GM23338 (cell line): ENCODE data around the gene SESN1. TPM values are rescaled to one million over a fixed set of nuclear protein-coding genes. Genes with fewer than 3 reads are reported as not detected.

Experiments
- ATAC-seq: fragments of 200-7000 bp; cut with Tn5 transposase; 3 replicates; pipeline ENCODE4 v1.9.1; 2020
- DNase-seq: peaks from one replicate; pipeline ENCODE4 v3.0.0-alpha.2; 2015; ENCODE audit warnings: low spot score
- H2AFZ ChIP-seq: fragments of 200-600 bp; sonication (generic); 2 replicates; pipeline ENCODE4 v1.8.0; 2016; ENCODE audit warnings: antibody characterized with exemption, mild to moderate bottlenecking, moderate library complexity
- H3F3A ChIP-seq: fragments of 200-600 bp; sonication (generic); replicated peaks from 2 replicates; pipeline ENCODE4 v1.8.0; 2017; ENCODE audit warnings: antibody characterized with exemption, mixed run types, low read depth
- H3K27ac ChIP-seq: fragments of 200-600 bp; sonication (generic); 2 replicates; pipeline ENCODE4 v1.6.1; 2016; ENCODE audit warnings: low read depth
- H3K27me3 ChIP-seq: fragments of 200-600 bp; sonication (generic); 2 replicates; pipeline ENCODE4 v1.8.0; 2016; ENCODE audit warnings: mild to moderate bottlenecking, mixed run types, moderate library complexity; ENCODE audit not compliant: insufficient read depth
- H3K36me3 ChIP-seq: fragments of 200-600 bp; sonication (generic); 2 replicates; pipeline ENCODE4 v1.8.0; 2016; ENCODE audit warnings: mild to moderate bottlenecking; ENCODE audit not compliant: insufficient read depth
- H3K4me1 ChIP-seq: fragments of 200-600 bp; sonication (generic); 2 replicates; pipeline ENCODE4 v1.8.0; 2016; ENCODE audit warnings: mild to moderate bottlenecking, moderate library complexity; ENCODE audit not compliant: insufficient read depth
- H3K4me2 ChIP-seq: fragments of 200-600 bp; sonication (generic); 2 replicates; pipeline ENCODE4 v1.7.1; 2017; ENCODE audit warnings: mixed run types
- H3K4me3 ChIP-seq: fragments of 200-600 bp; sonication (generic); 2 replicates; pipeline ENCODE4 v1.6.1; 2016; ENCODE audit warnings: mixed run types
- H3K79me2 ChIP-seq: fragments of 200-600 bp; sonication (generic); replicated peaks from 2 replicates; pipeline ENCODE4 v1.8.0; 2017; ENCODE audit warnings: mild to moderate bottlenecking; ENCODE audit not compliant: insufficient read depth
- H3K9me2 ChIP-seq: fragments of 200-600 bp; sonication (generic); 2 replicates; pipeline ENCODE4 v1.8.0; 2017; ENCODE audit not compliant: insufficient read depth
- H4K20me1 ChIP-seq: fragments of 200-600 bp; sonication (generic); replicated peaks from 2 replicates; pipeline ENCODE4 v1.8.0; 2017; ENCODE audit warnings: mild to moderate bottlenecking; ENCODE audit not compliant: insufficient read depth
- H3K27ac Mint-ChIP-seq: 2 replicates; pipeline ENCODE4 v1.8.0; 2020; ENCODE audit warnings: inconsistent platforms, mild to moderate bottlenecking, moderate library complexity, mixed read lengths
- H3K27me3 Mint-ChIP-seq: 3 replicates; pipeline ENCODE4 v1.8.0; 2022; ENCODE audit warnings: low read depth, mild to moderate bottlenecking, moderate library complexity, mixed read lengths, inconsistent platforms; ENCODE audit not compliant: insufficient read depth, poor library complexity
- H3K36me3 Mint-ChIP-seq: 3 replicates; pipeline ENCODE4 v1.8.0; 2021; ENCODE audit warnings: low read depth, mild to moderate bottlenecking, inconsistent platforms, moderate library complexity, mixed read lengths
- H3K4me1 Mint-ChIP-seq: 3 replicates; pipeline ENCODE4 v1.8.0; 2020; ENCODE audit warnings: mild to moderate bottlenecking, inconsistent platforms, mixed read lengths
- H3K4me3 Mint-ChIP-seq: 3 replicates; pipeline ENCODE4 v1.8.0; 2021; ENCODE audit warnings: moderate library complexity, mild to moderate bottlenecking, inconsistent platforms, mixed read lengths
- H3K9me3 Mint-ChIP-seq: 3 replicates; pipeline ENCODE4 v1.8.0; 2020; ENCODE audit warnings: moderate library complexity, mild to moderate bottlenecking, inconsistent platforms, mixed read lengths
- CREB1 ChIP-seq: fragments of 250-450 bp; sonication (Bioruptor Pico); IDR thresholded peaks from 2 replicates; pipeline ENCODE4 v1.5.0; 2020; ENCODE audit warnings: low read depth, mild to moderate bottlenecking, moderate library complexity
- EZH2 ChIP-seq: fragments of 200-600 bp; sonication (generic); IDR thresholded peaks from one replicate; pipeline ENCODE4 v1.8.0; 2017; ENCODE audit warnings: antibody characterized with exemption, mild to moderate bottlenecking, low read depth; ENCODE audit not compliant: unreplicated experiment
- EZH2phosphoT487 ChIP-seq: fragments of 200-600 bp; sonication (generic); IDR thresholded peaks from one replicate; pipeline ENCODE4 v1.8.1; 2018; ENCODE audit warnings: antibody characterized with exemption; ENCODE audit not compliant: unreplicated experiment
- JUNB ChIP-seq: IDR thresholded peaks from one replicate; pipeline ENCODE4 v1.6.1; 2016; ENCODE audit warnings: antibody characterized with exemption; ENCODE audit not compliant: unreplicated experiment
- NANOG ChIP-seq: IDR thresholded peaks from 2 replicates; pipeline ENCODE4 v1.6.1; 2016; ENCODE audit warnings: antibody characterized with exemption, borderline replicate concordance
- POLR2AphosphoS5 ChIP-seq: IDR thresholded peaks from 2 replicates; pipeline ENCODE4 v1.6.1; 2016; ENCODE audit warnings: antibody characterized with exemption, low read depth
- STAT1 ChIP-seq: IDR thresholded peaks from one replicate; pipeline ENCODE4 v1.6.1; 2016; ENCODE audit warnings: antibody characterized with exemption; ENCODE audit not compliant: unreplicated experiment
- ZNF114 ChIP-seq: fragments of 250-450 bp; sonication (Bioruptor Pico); IDR thresholded peaks from 2 replicates; pipeline ENCODE4 v1.5.0; 2020; ENCODE audit warnings: mild to moderate bottlenecking, moderate library complexity
- ZNF331 ChIP-seq: fragments of 250-450 bp; sonication (Bioruptor Pico); IDR thresholded peaks from 2 replicates; pipeline ENCODE4 v1.5.0; 2020; ENCODE audit warnings: low read depth, mild to moderate bottlenecking, moderate library complexity
- polyA plus RNA-seq: library from polyadenylated mRNA; unstranded; fragments of >200 nt; fragmentation: Nextera tagmentation; extraction: Ambion mirVana; gene quantifications from 2 replicates; pipeline ENCODE4 v1.2.1, GENCODE V29; 2016
- total RNA-seq: library from RNA; depleted of rRNA; stranded (reverse); fragments of >200 nt; shearing (Covaris generic); gene quantifications from 2 replicates; pipeline ENCODE4 v1.2.3, GENCODE V29; 2014
- TF ChIP-seq, protein P1 (sequence below): fragments of 250-450 bp; sonication (Bioruptor Pico); IDR thresholded peaks from 2 replicates; pipeline ENCODE4 v1.5.0; 2020; ENCODE audit warnings: mild to moderate bottlenecking, moderate library complexity
- TF ChIP-seq, protein P2 (sequence below), 2 experiments: fragments of 200-600 bp in 1 of 2; sonication (generic) in 1 of 2; conservative IDR thresholded peaks; 2 replicates each; pipeline versions ENCODE4 v1.5.1 to v1.6.1; 2016 to 2017; ENCODE audit warnings: antibody characterized with exemption in 2 of 2, low read depth in 2 of 2, mild to moderate bottlenecking in 2 of 2, moderate library complexity in 1 of 2
- TF ChIP-seq, protein P3 (sequence below): IDR thresholded peaks from 2 replicates; pipeline ENCODE4 v1.6.1; 2016; ENCODE audit warnings: antibody characterized with exemption

SESN1 gene
- total and polyA plus RNA-seq, 2 experiments from 2014 or later = 26.2 to 36.4 TPM

DNA sequence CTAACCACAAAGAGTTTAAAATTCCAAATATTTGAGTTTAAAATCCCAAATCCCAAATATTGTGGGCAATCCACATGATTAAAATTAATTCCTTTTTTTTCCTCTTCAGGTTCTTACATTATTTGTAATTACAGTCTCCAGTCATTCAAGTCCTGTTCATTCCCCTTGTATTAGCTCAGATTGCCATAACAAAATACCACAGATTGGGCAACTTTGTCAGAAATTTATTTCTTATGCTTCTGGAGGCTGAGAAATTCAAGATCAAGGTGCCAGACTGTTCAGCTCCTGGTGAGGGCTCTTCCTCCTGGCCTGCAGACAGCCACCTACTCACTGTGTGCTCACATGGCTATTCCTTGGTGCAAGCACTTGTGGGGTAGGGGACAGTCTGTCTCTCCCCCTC, 141.0 kb downstream of the SESN1 start (continued):
- TF ChIP-seq, protein P1, sequence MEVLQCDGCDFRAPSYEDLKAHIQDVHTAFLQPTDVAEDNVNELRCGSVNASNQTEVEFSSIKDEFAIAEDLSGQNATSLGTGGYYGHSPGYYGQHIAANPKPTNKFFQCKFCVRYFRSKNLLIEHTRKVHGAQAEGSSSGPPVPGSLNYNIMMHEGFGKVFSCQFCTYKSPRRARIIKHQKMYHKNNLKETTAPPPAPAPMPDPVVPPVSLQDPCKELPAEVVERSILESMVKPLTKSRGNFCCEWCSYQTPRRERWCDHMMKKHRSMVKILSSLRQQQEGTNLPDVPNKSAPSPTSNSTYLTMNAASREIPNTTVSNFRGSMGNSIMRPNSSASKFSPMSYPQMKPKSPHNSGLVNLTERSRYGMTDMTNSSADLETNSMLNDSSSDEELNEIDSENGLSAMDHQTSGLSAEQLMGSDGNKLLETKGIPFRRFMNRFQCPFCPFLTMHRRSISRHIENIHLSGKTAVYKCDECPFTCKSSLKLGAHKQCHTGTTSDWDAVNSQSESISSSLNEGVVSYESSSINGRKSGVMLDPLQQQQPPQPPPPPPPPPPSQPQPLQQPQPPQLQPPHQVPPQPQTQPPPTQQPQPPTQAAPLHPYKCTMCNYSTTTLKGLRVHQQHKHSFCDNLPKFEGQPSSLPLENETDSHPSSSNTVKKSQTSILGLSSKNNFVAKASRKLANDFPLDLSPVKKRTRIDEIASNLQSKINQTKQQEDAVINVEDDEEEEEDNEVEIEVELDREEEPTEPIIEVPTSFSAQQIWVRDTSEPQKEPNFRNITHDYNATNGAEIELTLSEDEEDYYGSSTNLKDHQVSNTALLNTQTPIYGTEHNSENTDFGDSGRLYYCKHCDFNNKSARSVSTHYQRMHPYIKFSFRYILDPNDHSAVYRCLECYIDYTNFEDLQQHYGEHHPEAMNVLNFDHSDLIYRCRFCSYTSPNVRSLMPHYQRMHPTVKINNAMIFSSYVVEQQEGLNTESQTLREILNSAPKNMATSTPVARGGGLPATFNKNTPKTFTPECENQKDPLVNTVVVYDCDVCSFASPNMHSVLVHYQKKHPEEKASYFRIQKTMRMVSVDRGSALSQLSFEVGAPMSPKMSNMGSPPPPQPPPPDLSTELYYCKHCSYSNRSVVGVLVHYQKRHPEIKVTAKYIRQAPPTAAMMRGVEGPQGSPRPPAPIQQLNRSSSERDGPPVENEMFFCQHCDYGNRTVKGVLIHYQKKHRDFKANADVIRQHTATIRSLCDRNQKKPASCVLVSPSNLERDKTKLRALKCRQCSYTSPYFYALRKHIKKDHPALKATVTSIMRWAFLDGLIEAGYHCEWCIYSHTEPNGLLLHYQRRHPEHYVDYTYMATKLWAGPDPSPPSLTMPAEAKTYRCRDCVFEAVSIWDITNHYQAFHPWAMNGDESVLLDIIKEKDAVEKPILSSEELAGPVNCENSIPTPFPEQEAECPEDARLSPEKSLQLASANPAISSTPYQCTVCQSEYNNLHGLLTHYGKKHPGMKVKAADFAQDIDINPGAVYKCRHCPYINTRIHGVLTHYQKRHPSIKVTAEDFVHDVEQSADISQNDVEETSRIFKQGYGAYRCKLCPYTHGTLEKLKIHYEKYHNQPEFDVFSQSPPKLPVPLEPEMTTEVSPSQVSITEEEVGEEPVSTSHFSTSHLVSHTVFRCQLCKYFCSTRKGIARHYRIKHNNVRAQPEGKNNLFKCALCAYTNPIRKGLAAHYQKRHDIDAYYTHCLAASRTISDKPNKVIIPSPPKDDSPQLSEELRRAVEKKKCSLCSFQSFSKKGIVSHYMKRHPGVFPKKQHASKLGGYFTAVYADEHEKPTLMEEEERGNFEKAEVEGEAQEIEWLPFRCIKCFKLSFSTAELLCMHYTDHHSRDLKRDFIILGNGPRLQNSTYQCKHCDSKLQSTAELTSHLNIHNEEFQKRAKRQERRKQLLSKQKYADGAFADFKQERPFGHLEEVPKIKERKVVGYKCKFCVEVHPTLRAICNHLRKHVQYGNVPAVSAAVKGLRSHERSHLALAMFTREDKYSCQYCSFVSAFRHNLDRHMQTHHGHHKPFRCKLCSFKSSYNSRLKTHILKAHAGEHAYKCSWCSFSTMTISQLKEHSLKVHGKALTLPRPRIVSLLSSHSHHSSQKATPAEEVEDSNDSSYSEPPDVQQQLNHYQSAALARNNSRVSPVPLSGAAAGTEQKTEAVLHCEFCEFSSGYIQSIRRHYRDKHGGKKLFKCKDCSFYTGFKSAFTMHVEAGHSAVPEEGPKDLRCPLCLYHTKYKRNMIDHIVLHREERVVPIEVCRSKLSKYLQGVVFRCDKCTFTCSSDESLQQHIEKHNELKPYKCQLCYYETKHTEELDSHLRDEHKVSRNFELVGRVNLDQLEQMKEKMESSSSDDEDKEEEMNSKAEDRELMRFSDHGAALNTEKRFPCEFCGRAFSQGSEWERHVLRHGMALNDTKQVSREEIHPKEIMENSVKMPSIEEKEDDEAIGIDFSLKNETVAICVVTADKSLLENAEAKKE (CRISPR knock-in tag) = no peak
- TF ChIP-seq JUNB (no peak), ZNF114 (no peak)
- TF ChIP-seq, protein P2, sequence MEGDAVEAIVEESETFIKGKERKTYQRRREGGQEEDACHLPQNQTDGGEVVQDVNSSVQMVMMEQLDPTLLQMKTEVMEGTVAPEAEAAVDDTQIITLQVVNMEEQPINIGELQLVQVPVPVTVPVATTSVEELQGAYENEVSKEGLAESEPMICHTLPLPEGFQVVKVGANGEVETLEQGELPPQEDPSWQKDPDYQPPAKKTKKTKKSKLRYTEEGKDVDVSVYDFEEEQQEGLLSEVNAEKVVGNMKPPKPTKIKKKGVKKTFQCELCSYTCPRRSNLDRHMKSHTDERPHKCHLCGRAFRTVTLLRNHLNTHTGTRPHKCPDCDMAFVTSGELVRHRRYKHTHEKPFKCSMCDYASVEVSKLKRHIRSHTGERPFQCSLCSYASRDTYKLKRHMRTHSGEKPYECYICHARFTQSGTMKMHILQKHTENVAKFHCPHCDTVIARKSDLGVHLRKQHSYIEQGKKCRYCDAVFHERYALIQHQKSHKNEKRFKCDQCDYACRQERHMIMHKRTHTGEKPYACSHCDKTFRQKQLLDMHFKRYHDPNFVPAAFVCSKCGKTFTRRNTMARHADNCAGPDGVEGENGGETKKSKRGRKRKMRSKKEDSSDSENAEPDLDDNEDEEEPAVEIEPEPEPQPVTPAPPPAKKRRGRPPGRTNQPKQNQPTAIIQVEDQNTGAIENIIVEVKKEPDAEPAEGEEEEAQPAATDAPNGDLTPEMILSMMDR (conservative IDR thresholded peaks at IDR 0.05; ENCODE audit: low read depth in 2 of 2) = no peak

DNA sequence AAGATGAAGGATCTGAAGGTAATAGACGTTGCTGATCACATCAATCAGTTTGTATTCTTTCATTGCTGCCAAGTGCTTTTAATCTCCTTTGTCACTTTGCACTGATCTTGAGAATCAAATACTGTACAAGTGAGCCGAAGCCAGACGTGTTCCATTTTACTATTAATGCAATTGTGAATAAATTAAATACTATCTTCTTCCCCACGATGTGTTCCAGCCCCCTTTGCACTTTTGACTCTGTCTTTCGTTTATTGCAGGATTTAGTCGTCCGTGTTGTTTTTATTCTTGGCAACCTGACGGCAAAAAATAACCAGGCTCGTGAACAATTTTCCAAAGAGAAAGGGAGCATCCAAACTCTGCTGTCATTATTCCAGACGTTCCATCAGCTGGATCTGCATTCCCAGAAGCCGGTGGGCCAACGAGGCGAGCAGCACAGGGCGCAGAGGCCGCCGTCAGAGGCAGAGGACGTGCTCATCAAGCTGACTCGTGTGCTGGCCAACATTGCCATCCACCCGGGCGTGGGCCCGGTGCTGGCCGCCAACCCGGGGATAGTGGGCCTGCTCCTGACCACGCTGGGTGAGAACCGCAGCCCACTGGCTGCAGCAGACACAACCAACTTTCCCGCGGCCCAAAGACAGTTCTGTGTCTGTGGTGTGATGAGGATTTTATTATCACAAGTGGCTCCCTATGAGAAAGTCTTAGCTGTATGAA, 141.7 kb downstream of the SESN1 start:
- H3F3A ChIP-seq = no peaks in the 10 kb centered on the region
- no peak overlapping the region for H3K4me3 Mint-ChIP-seq
- no peaks in the 10 kb centered on the region for H4K20me1 ChIP-seq
- H3K4me3 ChIP-seq = no peak overlapping the region
- H3K27me3 ChIP-seq = no peaks in the 10 kb centered on the region
- H3K27ac Mint-ChIP-seq = no peak overlapping the region
- H3K9me3 Mint-ChIP-seq = no peaks in the 10 kb centered on the region
- no peaks in the 10 kb centered on the region for H3K9me2 ChIP-seq
- H3K4me1 Mint-ChIP-seq = no peaks in the 10 kb centered on the region
- peaks cover 5% of the 10 kb centered on the region for H3K27me3 Mint-ChIP-seq
- H3K27ac ChIP-seq = no peak overlapping the region
- peak overlapping the region; percentile 50; the same call in 1 of the 2 replicates for H2AFZ ChIP-seq
- no peak overlapping the region for H3K4me2 ChIP-seq
- no peaks in the 10 kb centered on the region for H3K36me3 Mint-ChIP-seq
- H3K36me3 ChIP-seq = no peaks in the 10 kb centered on the region
- no peaks in the 10 kb centered on the region for H3K4me1 ChIP-seq
- ATAC-seq (no peak), DNase-seq (no peak)
- no peaks in the 10 kb centered on the region for H3K79me2 ChIP-seq
- TF ChIP-seq, protein P2 (conservative IDR thresholded peaks at IDR 0.05; ENCODE audit: low read depth in 2 of 2) = no peak
- TF ChIP-seq JUNB (no peak), CREB1 (CRISPR knock-in tag) (no peak), STAT1 (no peak), EZH2 (no peak), EZH2phosphoT487 (no peak), NANOG (no peak), ZNF331 (CRISPR knock-in tag) (no peak), ZNF114 (no peak), POLR2AphosphoS5 (no peak)
- TF ChIP-seq, protein P3, sequence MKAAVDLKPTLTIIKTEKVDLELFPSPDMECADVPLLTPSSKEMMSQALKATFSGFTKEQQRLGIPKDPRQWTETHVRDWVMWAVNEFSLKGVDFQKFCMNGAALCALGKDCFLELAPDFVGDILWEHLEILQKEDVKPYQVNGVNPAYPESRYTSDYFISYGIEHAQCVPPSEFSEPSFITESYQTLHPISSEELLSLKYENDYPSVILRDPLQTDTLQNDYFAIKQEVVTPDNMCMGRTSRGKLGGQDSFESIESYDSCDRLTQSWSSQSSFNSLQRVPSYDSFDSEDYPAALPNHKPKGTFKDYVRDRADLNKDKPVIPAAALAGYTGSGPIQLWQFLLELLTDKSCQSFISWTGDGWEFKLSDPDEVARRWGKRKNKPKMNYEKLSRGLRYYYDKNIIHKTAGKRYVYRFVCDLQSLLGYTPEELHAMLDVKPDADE = no peak
